ENCODE measurements around the gene NR2F6. TPM values are rescaled to one million over a fixed set of nuclear protein-coding genes. Genes with fewer than 3 reads are reported as not detected.
"Not testable (repeated sequence)": the region's sequence is repeated elsewhere in the genome, so short reads cannot be mapped to it uniquely, and the experiment has no call there.

NR2F6 gene
- 76.4 TPM for total RNA-seq
- long read RNA-seq, transcript NR2F6-201 (4 exons, 2,404 nt): major isoform, 290 of 300 reads
- long read RNA-seq, partial matches to known transcripts: 7 of 300 reads
- long read RNA-seq, other reads (novel, unspliced or antisense): 3 of 300 reads

DNA sequence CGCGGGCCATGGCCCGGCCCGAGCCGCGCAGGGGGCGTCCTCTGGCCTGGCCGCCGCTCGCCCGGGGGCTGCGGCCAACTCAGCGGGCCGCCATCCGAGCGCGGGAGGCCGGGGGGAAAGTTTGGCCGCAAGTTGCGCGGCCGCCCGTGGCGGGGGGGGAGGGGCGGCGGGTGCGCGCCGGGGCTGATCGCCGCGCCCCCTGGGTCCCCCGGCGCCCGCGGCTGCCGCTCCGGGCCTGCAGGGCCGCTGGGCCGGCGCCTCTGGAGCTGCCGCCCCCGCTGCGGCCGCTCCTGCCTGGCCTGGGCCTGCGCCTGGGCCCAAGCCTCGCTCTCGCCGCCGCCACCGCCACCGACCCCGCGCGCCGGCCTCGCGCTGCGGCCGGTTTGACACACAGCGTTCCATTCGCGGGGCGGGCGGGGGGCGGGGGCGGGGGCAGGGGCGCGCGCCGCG, at the start of gene NR2F6:
Gene NR2F6, minus strand, starts transcription at position 385 of the 450 bp plus-strand sequence. CDS start 699 bp downstream, outside the sequence.
- intact Hi-C loops (cut with DNase I): no loop called here
- ATAC-seq (no peak), DNase-seq (ENCODE audit: missing footprints) (no peak)

GRCh38 chr19:17294051-17294891, 48.6 kb upstream of the NR2F6 start:
- intact Hi-C loops (cut with DNase I): loop anchor here (5.0 kb wide), 1 partner anchor 98 kb away; the partner anchor contains the start of gene CCDC194
- ATAC-seq (no peak), DNase-seq (ENCODE audit: missing footprints) (no peak)

DNA sequence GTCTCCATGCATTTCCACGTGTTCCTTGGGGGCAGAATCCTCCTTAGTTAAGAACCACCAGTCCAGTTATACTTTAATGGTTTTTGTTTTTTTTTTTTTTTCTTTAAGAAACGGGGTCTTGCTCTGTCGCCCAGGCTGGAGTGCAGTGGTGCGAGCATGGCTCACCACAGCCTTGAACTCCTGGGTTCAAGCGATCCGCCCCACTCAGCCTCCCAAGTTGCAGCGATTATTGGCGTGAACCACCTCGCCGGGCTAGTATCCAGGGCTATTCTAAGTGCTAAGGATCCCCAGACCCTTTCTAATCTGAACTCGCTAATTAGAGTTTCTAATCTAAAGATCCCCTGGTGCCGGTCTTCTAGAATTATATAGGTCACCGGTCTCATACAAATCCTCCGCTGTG, 47.9 kb upstream of the NR2F6 start:
- intact Hi-C loops (cut with DNase I): loop anchor here (5.0 kb wide), 1 partner anchor 99 kb away; the partner anchor contains the start of gene CCDC194
- DNase-seq (ENCODE audit: missing footprints) (no peak), ATAC-seq (no peak)

GRCh38 chr19:17292301-17293074, 46.8 kb upstream of the NR2F6 start:
- intact Hi-C loops (cut with DNase I): loop anchor here (5.0 kb wide), 1 partner anchor 100 kb away; the partner anchor contains the start of gene CCDC194
- DNase-seq (ENCODE audit: missing footprints): peak; percentile 90
- peak; percentile 93 for ATAC-seq

GRCh38 chr19:17289489-17289888, 43.8 kb upstream of the NR2F6 start:
- ATAC-seq: no peak
- intact Hi-C loops (cut with DNase I): loop anchor here (10.0 kb wide), 1 partner anchor 515 kb away; no protein-coding TSS in a partner anchor

GRCh38 chr19:17286752-17287151, 41.0 kb upstream of the NR2F6 start:
- ATAC-seq: no peak
- intact Hi-C loops (cut with DNase I): loop anchor here (10.0 kb wide), 1 partner anchor 512 kb away; no protein-coding TSS in a partner anchor
- no peak for DNase-seq (ENCODE audit: missing footprints)

More at GRCh38 chr19:17289489-17289888, 43.8 kb upstream of the NR2F6 start:
- peak; percentile 91 for DNase-seq (ENCODE audit: missing footprints)

DNA sequence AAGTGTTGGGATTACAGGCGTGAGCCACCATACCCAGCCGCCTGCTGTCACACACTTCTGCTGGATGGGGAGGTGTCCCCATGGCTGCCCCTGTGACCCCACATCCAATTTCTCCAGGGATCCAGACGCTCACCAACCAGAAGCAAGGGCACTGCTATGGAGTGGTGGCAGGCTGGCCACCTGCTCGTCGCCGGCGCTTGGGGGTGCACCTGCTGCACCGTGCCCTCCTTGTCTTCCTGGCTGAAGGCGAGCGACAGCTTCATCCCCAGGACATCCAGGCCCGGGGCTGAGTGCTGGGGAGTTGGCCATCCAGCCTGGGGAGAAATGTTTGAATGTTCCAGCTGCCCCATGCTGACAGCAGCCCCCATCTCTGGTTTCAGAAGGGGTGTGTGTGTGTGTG, 40.5 kb upstream of the NR2F6 start:
- intact Hi-C loops (cut with DNase I): loop anchor here (10.0 kb wide), 1 partner anchor 511 kb away; no protein-coding TSS in a partner anchor
- DNase-seq (ENCODE audit: missing footprints) (no peak), ATAC-seq (no peak)

- DNase-seq (ENCODE audit: missing footprints) (peak; percentile 46), ATAC-seq (no peak)
- intact Hi-C loops (cut with DNase I): loop anchor here (10.0 kb wide), 1 partner anchor 511 kb away; no protein-coding TSS in a partner anchor
Measured at GRCh38 chr19:17285415-17286135, 39.9 kb upstream of the NR2F6 start.

GRCh38 chr19:17283504-17283996, 37.8 kb upstream of the NR2F6 start:
- no peak for ATAC-seq
- peak; percentile 11 for DNase-seq (ENCODE audit: missing footprints)
- intact Hi-C loops (cut with DNase I): loop anchor here (2.0 to 10.0 kb wide), 2 partner anchors 79 to 509 kb away; no protein-coding TSS in a partner anchor

- intact Hi-C loops (cut with DNase I): loop anchor here (1.0 to 10.0 kb wide), 3 partner anchors 78 to 508 kb away; no protein-coding TSS in a partner anchor
- DNase-seq (ENCODE audit: missing footprints): peak; percentile 94
- ATAC-seq: peak; percentile 93
Measured at GRCh38 chr19:17282488-17283125, 36.9 kb upstream of the NR2F6 start.

DNA sequence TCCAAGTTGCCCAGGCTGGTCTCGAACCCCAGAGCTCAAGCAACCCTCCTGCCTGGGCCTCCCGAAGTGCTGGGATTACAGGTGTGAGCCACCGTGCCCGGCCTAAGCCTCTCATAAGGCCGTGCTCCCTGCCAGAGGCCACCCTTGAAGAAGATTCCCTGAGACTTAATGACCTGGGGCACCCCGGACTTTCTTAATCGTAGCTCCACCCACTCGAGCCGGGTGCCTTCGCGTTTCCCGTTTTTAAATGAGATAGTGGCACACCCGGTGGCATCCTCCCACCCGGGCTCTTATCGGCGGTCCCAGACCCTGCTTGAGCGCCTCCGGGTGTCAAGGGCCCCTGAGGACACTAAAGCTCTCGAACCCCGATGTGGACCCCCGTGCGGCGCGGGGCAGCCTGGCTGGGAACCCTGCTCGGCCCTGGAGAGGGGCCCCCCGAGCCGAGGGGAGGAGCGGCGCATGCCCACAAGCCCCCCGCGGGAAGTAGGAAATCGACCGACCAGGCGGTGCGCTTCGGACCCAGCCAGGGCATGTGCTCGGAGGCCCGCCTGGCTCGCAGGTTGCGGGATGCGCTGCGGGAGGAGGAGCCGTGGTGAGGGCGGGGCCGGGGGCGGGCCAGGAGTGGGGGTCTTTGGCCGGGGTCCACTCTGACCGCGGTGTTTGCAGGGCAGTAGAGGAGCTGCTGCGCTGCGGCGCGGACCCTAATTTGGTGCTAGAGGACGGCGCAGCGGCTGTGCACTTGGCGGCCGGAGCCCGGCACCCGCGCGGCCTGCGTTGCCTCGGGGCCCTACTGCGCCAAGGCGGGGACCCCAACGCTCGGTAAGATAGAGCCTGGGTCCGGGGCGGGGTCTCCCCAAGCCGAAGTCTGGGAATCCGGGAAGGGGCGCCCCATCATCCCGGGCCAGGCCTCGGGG, 35.9 kb upstream of the NR2F6 start, which contains the start of gene ANKLE1:
Gene ANKLE1, plus strand, starts transcription at position 511 of the 914 bp plus-strand sequence. Its CDS starts 20 bp downstream, at position 531.
- peak; percentile 26 for ATAC-seq
- peak; percentile 76 for DNase-seq (ENCODE audit: missing footprints)
- intact Hi-C loops (cut with DNase I): loop anchor here (1.0 to 10.0 kb wide), 4 partner anchors 21 to 507 kb away; no protein-coding TSS in a partner anchor

- DNase-seq (ENCODE audit: missing footprints) (no peak), ATAC-seq (no peak)
- intact Hi-C loops (cut with DNase I): no loop called here
Measured at GRCh38 chr19:17279436-17279835, 33.7 kb upstream of the NR2F6 start.

DNA sequence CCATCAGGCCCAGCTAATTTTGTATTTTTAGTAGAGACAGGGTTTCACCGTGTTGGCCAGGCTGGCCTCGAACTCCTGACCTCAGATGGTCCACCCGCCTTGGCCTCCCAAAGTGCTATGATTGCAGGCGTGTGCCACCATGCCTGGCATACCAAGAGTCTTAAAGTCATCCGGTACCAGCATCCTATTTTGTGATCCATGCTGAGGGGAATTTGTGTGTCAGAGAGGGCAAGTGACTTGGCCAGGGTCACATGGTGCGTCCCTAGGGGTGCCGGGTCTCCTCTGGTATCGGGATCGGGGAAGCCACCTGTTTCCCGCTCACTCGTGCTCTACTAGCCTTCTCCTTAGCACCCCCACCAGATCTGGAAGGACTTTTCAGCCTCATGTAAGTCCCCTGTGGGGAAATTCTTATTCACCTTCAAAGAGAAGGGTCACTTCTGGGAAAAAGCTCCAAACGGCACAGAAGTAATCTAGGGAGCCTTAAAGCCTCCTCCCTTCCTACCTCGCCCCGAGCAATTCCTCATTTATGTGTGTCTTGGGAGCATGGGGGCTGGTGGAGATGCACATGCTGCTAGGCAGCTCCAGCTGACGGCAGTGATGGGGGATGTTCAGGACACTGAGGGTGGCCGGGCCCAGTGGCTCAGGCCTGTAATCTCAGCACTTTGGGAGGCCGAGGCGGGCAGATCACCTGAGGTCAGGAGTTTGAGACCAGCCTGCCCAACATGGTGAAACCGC, 29.9 kb upstream of the NR2F6 start:
- DNase-seq (ENCODE audit: missing footprints) (no peak), ATAC-seq (no peak)
- intact Hi-C loops (cut with DNase I): no loop called here

- intact Hi-C loops (cut with DNase I); DNase-seq (ENCODE audit: missing footprints); ATAC-seq: not testable (repeated sequence)
Measured at GRCh38 chr19:17274892-17275291, 29.2 kb upstream of the NR2F6 start.

- intact Hi-C loops (cut with DNase I): no loop called here
- ATAC-seq (no peak), DNase-seq (ENCODE audit: missing footprints) (no peak)
Measured at GRCh38 chr19:17268754-17269153, 23.0 kb upstream of the NR2F6 start.
